LoVo (cell line): ENCODE measurements around the gene OTOF.

Source experiments
- DNase-seq: peaks from one replicate; pipeline ENCODE4 v3.0.0-alpha.2; 2016; ENCODE audit warnings: low spot score

OTOF gene

GRCh38 chr2:26407526-26407925, 70.4 kb downstream of the OTOF start:
- DNase-seq = no peak
